Measurements from ENCODE around the gene LRRC23. TPM values are rescaled to one million over a fixed set of nuclear protein-coding genes. Genes with fewer than 3 reads are reported as not detected.

LRRC23 gene
- total and polyA plus RNA-seq, 2 donors (not counting 1 experiment from before 2014, with no cell fraction given): 5.6 to 9.6 TPM

DNA sequence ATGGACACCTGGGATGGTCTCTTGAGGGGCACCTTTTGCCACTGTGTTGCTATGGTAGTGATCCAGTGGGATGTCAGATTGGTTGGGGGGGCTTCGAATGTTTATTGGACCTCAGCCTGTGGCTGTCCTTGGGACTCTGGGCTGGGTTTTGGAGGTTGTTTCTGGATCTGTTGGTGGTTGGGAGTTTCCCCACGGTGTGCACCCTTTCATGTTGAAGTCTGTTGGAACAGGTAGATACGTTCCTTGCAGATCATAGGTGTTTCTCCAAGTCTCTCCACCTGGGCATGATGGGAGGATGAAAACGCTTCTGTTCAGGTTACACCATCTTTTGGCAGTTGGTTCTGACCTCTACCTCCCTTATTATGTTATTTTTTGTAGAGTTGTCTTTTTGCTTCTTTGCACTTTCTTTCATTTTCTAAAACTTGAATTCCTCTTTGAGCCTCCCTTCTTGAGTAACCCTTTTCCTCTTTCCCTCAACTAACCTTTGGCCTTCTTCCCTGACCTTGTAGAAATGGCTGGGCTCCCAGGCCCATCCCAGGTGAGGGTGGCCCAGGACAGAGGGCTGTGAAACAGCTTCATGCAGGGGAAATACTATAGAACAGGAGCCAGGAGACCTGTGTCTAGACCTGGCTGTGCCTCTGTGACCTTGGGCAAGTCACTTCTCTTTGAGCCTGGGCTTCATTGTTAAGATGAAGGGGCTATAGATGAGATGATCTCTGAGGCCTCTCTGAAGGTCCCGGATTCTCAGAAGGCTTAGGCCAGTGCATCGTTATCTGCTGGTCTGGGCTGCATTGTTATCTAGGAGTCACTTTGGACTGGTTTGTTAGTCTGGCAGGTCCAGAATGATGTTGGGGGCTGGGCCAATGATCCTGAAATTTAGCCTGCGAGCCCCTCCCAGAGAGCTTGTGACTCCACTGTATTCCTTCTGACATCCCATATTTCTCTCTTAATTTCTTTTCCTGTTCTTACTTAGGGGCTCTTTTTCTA lies 25.1 kb downstream of the LRRC23 start:
- Histone ChIP-seq H3K27ac (ENCODE audit: insufficient read depth, low read length) (peak overlapping the region; percentile 54), H3K9me3 (ENCODE audit: control insufficient read depth, insufficient read depth, low read depth, low read length) (no peaks in the 10 kb centered on the region), H3K4me1 (ENCODE audit: control insufficient read depth, extremely low read depth, insufficient read depth, low read length) (peaks cover 27% of the 10 kb centered on the region), H3K79me2 (ENCODE audit: control insufficient read depth, insufficient read depth, low read length) (peaks cover 58% of the 10 kb centered on the region), H4K20me1 (ENCODE audit: control insufficient read depth, extremely low read depth, insufficient read depth, low read length) (no peaks in the 10 kb centered on the region), H3K4me2 (ENCODE audit: extremely low read depth, insufficient read depth, low read length) (peak overlapping the region; percentile 97), H3K4me3 (replicated peaks in 1 of 4; ENCODE audit: control extremely low read depth in 1 of 4, insufficient read depth in 1 of 4, low read depth in 3 of 4, low read length in 4 of 4) (peak overlapping the region; percentile 70 to 95 (median 88)), H3K9ac (ENCODE audit: insufficient read depth, low read length) (peak overlapping the region; percentile 25), H3K36me3 (ENCODE audit: control insufficient read depth, insufficient read depth, low read length) (no peaks in the 10 kb centered on the region), H2AFZ (ENCODE audit: low read length) (no peak overlapping the region), H3K27me3 (ENCODE audit: control insufficient read depth, insufficient read depth, low read length) (no peaks in the 10 kb centered on the region)
- DNase-seq (ENCODE audit: low read depth in 2 of 2): no peak
- TF ChIP-seq EZH2 (IDR thresholded peaks at IDR 0.05; ENCODE audit: low read length, missing control alignments) (no peak), CTCF (conservative IDR thresholded peaks at IDR 0.05 in 1 of 2, IDR thresholded peaks at IDR 0.05 in 1 of 2; ENCODE audit: low read depth in 1 of 2, low read length in 2 of 2) (no peak)

GRCh38 chr12:6932766-6933165 lies 28.1 kb downstream of the LRRC23 start:
- no peaks in the 10 kb centered on the region for H4K20me1 ChIP-seq (ENCODE audit: control insufficient read depth, extremely low read depth, insufficient read depth, low read length)
- H3K36me3 ChIP-seq (ENCODE audit: control insufficient read depth, insufficient read depth, low read length): peaks cover 14% of the 10 kb centered on the region
- H3K79me2 ChIP-seq (ENCODE audit: control insufficient read depth, insufficient read depth, low read length): peaks cover 49% of the 10 kb centered on the region
- H3K27ac ChIP-seq (ENCODE audit: insufficient read depth, low read length): no peak overlapping the region
- no peak for DNase-seq (ENCODE audit: low read depth in 2 of 2)
- TF ChIP-seq EZH2 (IDR thresholded peaks at IDR 0.05; ENCODE audit: low read length, missing control alignments): no peak
- TF ChIP-seq CTCF (conservative IDR thresholded peaks at IDR 0.05 in 1 of 2, IDR thresholded peaks at IDR 0.05 in 1 of 2; ENCODE audit: low read depth in 1 of 2, low read length in 2 of 2): no peak
- no peaks in the 10 kb centered on the region for H3K9me3 ChIP-seq (ENCODE audit: control insufficient read depth, insufficient read depth, low read depth, low read length)
- H2AFZ ChIP-seq (ENCODE audit: low read length): no peak overlapping the region
- H3K4me1 ChIP-seq (ENCODE audit: control insufficient read depth, extremely low read depth, insufficient read depth, low read length): peaks cover 12% of the 10 kb centered on the region
- no peak overlapping the region for H3K4me2 ChIP-seq (ENCODE audit: extremely low read depth, insufficient read depth, low read length)
- H3K27me3 ChIP-seq (ENCODE audit: control insufficient read depth, insufficient read depth, low read length): no peaks in the 10 kb centered on the region
- H3K9ac ChIP-seq (ENCODE audit: insufficient read depth, low read length): no peak overlapping the region
- H3K4me3 ChIP-seq (replicated peaks in 1 of 4; ENCODE audit: control extremely low read depth in 1 of 4, insufficient read depth in 1 of 4, low read depth in 3 of 4, low read length in 4 of 4): peak overlapping the region in 1 of 4 experiments; percentile 4

GRCh38 chr12:6934110-6934509 lies 29.5 kb downstream of the LRRC23 start:
- Histone ChIP-seq H3K4me2 (ENCODE audit: extremely low read depth, insufficient read depth, low read length) (no peak overlapping the region), H3K4me3 (replicated peaks in 1 of 4; ENCODE audit: control extremely low read depth in 1 of 4, insufficient read depth in 1 of 4, low read depth in 3 of 4, low read length in 4 of 4) (no peak overlapping the region), H2AFZ (ENCODE audit: low read length) (no peak overlapping the region), H3K27me3 (ENCODE audit: control insufficient read depth, insufficient read depth, low read length) (no peaks in the 10 kb centered on the region), H4K20me1 (ENCODE audit: control insufficient read depth, extremely low read depth, insufficient read depth, low read length) (no peaks in the 10 kb centered on the region), H3K27ac (ENCODE audit: insufficient read depth, low read length) (peak overlapping the region; percentile 4), H3K36me3 (ENCODE audit: control insufficient read depth, insufficient read depth, low read length) (peaks cover 21% of the 10 kb centered on the region), H3K4me1 (ENCODE audit: control insufficient read depth, extremely low read depth, insufficient read depth, low read length) (peaks cover 15% of the 10 kb centered on the region), H3K9me3 (ENCODE audit: control insufficient read depth, insufficient read depth, low read depth, low read length) (no peaks in the 10 kb centered on the region), H3K79me2 (ENCODE audit: control insufficient read depth, insufficient read depth, low read length) (peaks cover 44% of the 10 kb centered on the region), H3K9ac (ENCODE audit: insufficient read depth, low read length) (no peak overlapping the region)
- DNase-seq (ENCODE audit: low read depth in 2 of 2): peak; percentile 51 to 67
- no peak for TF ChIP-seq EZH2 (IDR thresholded peaks at IDR 0.05; ENCODE audit: low read length, missing control alignments)
- TF ChIP-seq CTCF (conservative IDR thresholded peaks at IDR 0.05 in 1 of 2, IDR thresholded peaks at IDR 0.05 in 1 of 2; ENCODE audit: low read depth in 1 of 2, low read length in 2 of 2): no peak

Measured in fibroblast of lung (primary cell).